ENCODE results near the gene PMFBP1.

DNA sequence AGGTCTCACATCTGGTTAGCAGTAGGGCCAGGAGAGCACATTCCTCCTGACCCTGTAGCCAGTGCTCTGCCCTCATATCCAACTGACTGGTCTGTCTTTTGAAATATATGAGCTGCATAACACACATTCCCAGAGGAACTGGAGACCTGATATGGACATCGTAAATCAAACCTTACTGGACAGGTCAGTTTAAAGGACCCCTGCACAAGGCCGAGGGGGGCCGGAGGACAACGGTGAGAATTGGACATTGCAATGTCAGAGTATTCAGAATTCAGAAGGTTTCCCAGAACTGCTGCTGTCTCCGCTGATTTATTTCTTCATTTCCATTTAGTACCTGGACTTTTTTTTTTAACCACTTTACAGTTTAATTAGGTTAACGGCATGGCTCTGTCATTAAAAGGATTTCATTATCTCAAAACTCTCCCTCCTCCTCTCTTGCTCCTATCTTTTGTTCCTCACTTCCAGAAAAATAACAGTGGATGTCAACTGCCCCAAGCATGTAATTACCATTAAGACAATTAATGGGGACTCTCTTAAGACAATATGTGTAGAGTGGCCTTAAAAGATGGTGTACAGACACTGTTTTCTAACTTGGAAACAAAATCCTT, 4.9 kb downstream of the PMFBP1 start:
- TF ChIP-seq POLR2A (IDR thresholded peaks at IDR 0.05; ENCODE audit: low read length) (no peak), GATA1 (IDR thresholded peaks at IDR 0.05; ENCODE audit: low read depth, low read length) (no peak)

All from erythroblast (primary cell).